DOHH2 (cell line): Measurements from ENCODE around the gene PTAR1.

Source experiments
- H3F3A ChIP-seq: fragments of 200-600 bp; sonication (generic), shearing (Covaris generic); 2 replicates; pipeline ENCODE4 v1.6.0; 2016; ENCODE audit warnings: antibody characterized with exemption, mild to moderate bottlenecking; ENCODE audit not compliant: control insufficient read depth, insufficient read depth
- H3K27ac ChIP-seq: fragments of 200-600 bp; sonication (generic); 2 replicates; pipeline ENCODE4 v1.5.1; 2014; ENCODE audit warnings: low read depth, mild to moderate bottlenecking, low read length, moderate library complexity
- H3K27me3 ChIP-seq: fragments of 200-600 bp; sonication (generic); 2 replicates; pipeline ENCODE4 v1.6.1; 2014; ENCODE audit warnings: mild to moderate bottlenecking, low read length, mixed read lengths; ENCODE audit not compliant: control insufficient read depth
- H3K36me3 ChIP-seq: fragments of 200-600 bp; sonication (generic); 2 replicates; pipeline ENCODE4 v1.6.1; 2014; ENCODE audit warnings: mild to moderate bottlenecking, low read length, moderate library complexity, mixed read lengths; ENCODE audit not compliant: control insufficient read depth
- H3K4me1 ChIP-seq: fragments of 200-600 bp; sonication (generic); 2 replicates; pipeline ENCODE4 v1.6.1; 2014; ENCODE audit warnings: mild to moderate bottlenecking, low read length, mixed read lengths; ENCODE audit not compliant: control insufficient read depth
- H3K4me2 ChIP-seq: fragments of 200-600 bp; sonication (generic); 2 replicates; pipeline ENCODE4 v1.6.0; 2014; ENCODE audit warnings: mild to moderate bottlenecking, low read length, moderate library complexity
- H3K4me3 ChIP-seq: fragments of 200-600 bp; sonication (generic); 2 replicates; pipeline ENCODE4 v1.5.1; 2014; ENCODE audit warnings: mild to moderate bottlenecking, low read length, mixed read lengths
- H3K79me2 ChIP-seq: fragments of 200-600 bp; sonication (generic); 2 replicates; pipeline ENCODE4 v1.6.1; 2014; ENCODE audit warnings: mild to moderate bottlenecking, low read length, mixed read lengths; ENCODE audit not compliant: control insufficient read depth
- H3K9me2 ChIP-seq: fragments of 200-600 bp; sonication (generic); replicated peaks from 2 replicates; pipeline ENCODE4 v1.6.1; 2014; ENCODE audit warnings: mild to moderate bottlenecking, low read length, mixed read lengths; ENCODE audit not compliant: control insufficient read depth
- H3K9me3 ChIP-seq: fragments of 200-600 bp; sonication (generic); 2 replicates; pipeline ENCODE4 v1.6.1; 2014; ENCODE audit warnings: antibody characterized with exemption, low read length, mixed read lengths; ENCODE audit not compliant: control insufficient read depth, insufficient read depth
- H4K20me1 ChIP-seq: fragments of 200-600 bp; sonication (generic); 2 replicates; pipeline ENCODE4 v1.6.0; 2014; ENCODE audit warnings: low read depth, mild to moderate bottlenecking, antibody characterized with exemption, low read length, moderate library complexity; ENCODE audit not compliant: control insufficient read depth, insufficient read depth
- CTCF ChIP-seq: fragments of 200-600 bp; sonication (generic); IDR thresholded peaks from one replicate; pipeline ENCODE4 v1.5.1; 2014; ENCODE audit warnings: antibody characterized with exemption, mild to moderate bottlenecking, low read depth, low read length; ENCODE audit not compliant: poor library complexity, severe bottlenecking
- EZH2phosphoT487 ChIP-seq: fragments of 200-600 bp; sonication (generic); IDR thresholded peaks from 2 replicates; pipeline ENCODE4 v1.6.1; 2017; ENCODE audit warnings: borderline replicate concordance, mild to moderate bottlenecking, antibody characterized with exemption, low read length, moderate library complexity, mixed read lengths

PTAR1 gene

GRCh38 chr9:69719983-69720382, 39.8 kb downstream of the PTAR1 start:
- Histone ChIP-seq H3F3A (no peaks in the 10 kb centered on the region), H3K4me2 (no peak overlapping the region), H3K36me3 (peaks cover 55% of the 10 kb centered on the region), H3K9me2 (no peaks in the 10 kb centered on the region), H3K9me3 (no peaks in the 10 kb centered on the region), H3K79me2 (no peaks in the 10 kb centered on the region), H3K27me3 (no peaks in the 10 kb centered on the region), H3K4me3 (no peak overlapping the region), H3K4me1 (no peaks in the 10 kb centered on the region), H3K27ac (no peak overlapping the region), H4K20me1 (no peaks in the 10 kb centered on the region)
- TF ChIP-seq EZH2phosphoT487 = no peak
- no peak for TF ChIP-seq CTCF

GRCh38 chr9:69719367-69719766, 40.4 kb downstream of the PTAR1 start:
- H3K79me2 ChIP-seq = no peaks in the 10 kb centered on the region
- H3K4me2 ChIP-seq = no peak overlapping the region
- H3K27me3 ChIP-seq = no peaks in the 10 kb centered on the region
- no peaks in the 10 kb centered on the region for H3K9me3 ChIP-seq
- H3K4me3 ChIP-seq = no peak overlapping the region
- H3F3A ChIP-seq = no peaks in the 10 kb centered on the region
- H3K27ac ChIP-seq = no peak overlapping the region
- no peaks in the 10 kb centered on the region for H4K20me1 ChIP-seq
- H3K9me2 ChIP-seq = no peaks in the 10 kb centered on the region
- TF ChIP-seq CTCF (no peak), EZH2phosphoT487 (no peak)
- peaks cover 51% of the 10 kb centered on the region for H3K36me3 ChIP-seq
- H3K4me1 ChIP-seq = no peaks in the 10 kb centered on the region

GRCh38 chr9:69718218-69718617, 41.6 kb downstream of the PTAR1 start:
- Histone ChIP-seq H3K4me3 (no peak overlapping the region), H3K79me2 (no peaks in the 10 kb centered on the region), H3K27me3 (no peaks in the 10 kb centered on the region), H4K20me1 (no peaks in the 10 kb centered on the region), H3K9me2 (no peaks in the 10 kb centered on the region), H3K4me1 (no peaks in the 10 kb centered on the region), H3K27ac (no peak overlapping the region), H3K36me3 (peaks cover 42% of the 10 kb centered on the region), H3K4me2 (no peak overlapping the region), H3F3A (no peaks in the 10 kb centered on the region), H3K9me3 (no peaks in the 10 kb centered on the region)
- no peak for TF ChIP-seq EZH2phosphoT487
- TF ChIP-seq CTCF = no peak

GRCh38 chr9:69715825-69716224, 44.0 kb downstream of the PTAR1 start:
- H3K27ac ChIP-seq = no peak overlapping the region
- H3K4me1 ChIP-seq = no peaks in the 10 kb centered on the region
- no peaks in the 10 kb centered on the region for H3F3A ChIP-seq
- H3K9me2 ChIP-seq = no peaks in the 10 kb centered on the region
- peaks cover 40% of the 10 kb centered on the region for H3K36me3 ChIP-seq
- no peaks in the 10 kb centered on the region for H3K9me3 ChIP-seq
- no peaks in the 10 kb centered on the region for H3K79me2 ChIP-seq
- TF ChIP-seq EZH2phosphoT487 (no peak), CTCF (no peak)
- H3K4me2 ChIP-seq = no peak overlapping the region
- no peaks in the 10 kb centered on the region for H3K27me3 ChIP-seq
- H4K20me1 ChIP-seq = no peaks in the 10 kb centered on the region
- H3K4me3 ChIP-seq = no peak overlapping the region
